Endothelial cell of umbilical vein (primary cell): ENCODE data around the gene NEAT1. TPM values are rescaled to one million over a fixed set of nuclear protein-coding genes. Genes with fewer than 3 reads are reported as not detected.

Experiments
- BruUV-seq: library from RNA; stranded (reverse); fragments of 400-500 nt; replicated peaks from 2 replicates; lab custom pipeline; 2021; lab: Mats Ljungman, UMichigan
- CTCF ChIA-PET: fragments of 300-600, 350-600 bp; sonication (Branson Sonifier 250); formaldehyde crosslinking; loops from one replicate; lab custom pipeline; 2021; ENCODE audit warnings: antibody characterized with exemption, inconsistent platforms; lab: Charles Lee
- POLR2A ChIA-PET: fragments of 300-600, 350-600 bp; sonication (Branson Sonifier 250); formaldehyde crosslinking; loops from one replicate; lab custom pipeline; 2021; ENCODE audit warnings: antibody characterized with exemption, inconsistent platforms; lab: Charles Lee
- DNase-seq: peaks from one replicate; pipeline ENCODE4 v3.0.0-alpha.2; 2011; ENCODE audit warnings: low read depth, low spot score
- FAIRE-seq: peaks from 2 replicates; lab custom pipeline; 2011; peaks lifted over from hg19 to GRCh38; lab: Jason Lieb, UNC
- H2AFZ ChIP-seq: 2 replicates; pipeline ENCODE4 v1.6.0; 2012; ENCODE audit warnings: low read depth, low read length, control low read depth, inconsistent platforms
- H3K27ac ChIP-seq: 2 replicates; pipeline ENCODE4 v1.5.1; 2011; ENCODE audit warnings: low read depth, mild to moderate bottlenecking, control low read depth, low read length, moderate library complexity; ENCODE audit not compliant: insufficient read depth
- H3K27me3 ChIP-seq, 2 experiments: 2 replicates each; pipeline versions ENCODE4 v1.6.0 to v1.6.1; 2011; ENCODE audit warnings: low read length in 2 of 2, mixed read lengths in 1 of 2; ENCODE audit not compliant: control insufficient read depth in 2 of 2, insufficient read depth in 2 of 2
- H3K36me3 ChIP-seq, 2 experiments: 2 replicates in 1 of 2; 3 replicates in 1 of 2; pipeline ENCODE4 v1.5.1; 2011; ENCODE audit warnings: low read length in 2 of 2, mild to moderate bottlenecking in 1 of 2, moderate library complexity in 1 of 2; ENCODE audit not compliant: control insufficient read depth in 2 of 2, insufficient read depth in 2 of 2; ENCODE audit errors: extremely low read depth in 1 of 2
- H3K4me1 ChIP-seq: 3 replicates; pipeline ENCODE4 v1.5.1; 2011; ENCODE audit warnings: mild to moderate bottlenecking, low read length; ENCODE audit not compliant: control insufficient read depth, insufficient read depth; ENCODE audit errors: extremely low read depth
- H3K4me2 ChIP-seq: 2 replicates; pipeline ENCODE4 v1.6.1; 2011; ENCODE audit warnings: low read length, control low read depth, mixed read lengths; ENCODE audit not compliant: insufficient read depth
- H3K4me3 ChIP-seq, 3 experiments: fragments of 200-600 bp in 1 of 3; sonication (generic), shearing (Covaris generic) in 1 of 3; replicated peaks in 1 of 3; 2 replicates each; pipeline ENCODE4 v1.5.1; 2011 to 2016; ENCODE audit warnings: control low read depth in 3 of 3, low read length in 3 of 3, mild to moderate bottlenecking in 2 of 3, inconsistent platforms in 1 of 3, low read depth in 1 of 3, moderate library complexity in 1 of 3; ENCODE audit not compliant: insufficient read depth in 1 of 3
- H3K79me2 ChIP-seq: 2 replicates; pipeline ENCODE4 v1.6.0; 2012; ENCODE audit warnings: low read length, inconsistent platforms; ENCODE audit not compliant: control insufficient read depth, insufficient read depth
- H3K9ac ChIP-seq: replicated peaks from 2 replicates; pipeline ENCODE3; 2011; ENCODE audit warnings: low read length, control low read depth; ENCODE audit not compliant: insufficient read depth; ENCODE audit errors: extremely low read depth
- H3K9me1 ChIP-seq: replicated peaks from 3 replicates; pipeline ENCODE4 v1.6.0; 2011; ENCODE audit warnings: mild to moderate bottlenecking, low read length; ENCODE audit not compliant: control insufficient read depth, insufficient read depth; ENCODE audit errors: extremely low read depth
- H3K9me3 ChIP-seq: replicated peaks from 2 replicates; pipeline ENCODE4 v1.5.1; 2012; ENCODE audit warnings: low read length, inconsistent platforms; ENCODE audit not compliant: control insufficient read depth, insufficient read depth
- H4K20me1 ChIP-seq: replicated peaks from 2 replicates; pipeline ENCODE3; 2011; ENCODE audit warnings: mild to moderate bottlenecking, low read length; ENCODE audit not compliant: control insufficient read depth, insufficient read depth; ENCODE audit errors: extremely low read depth
- EZH2 ChIP-seq: IDR thresholded peaks from 2 replicates; pipeline ENCODE4 v1.6.1; 2012; ENCODE audit warnings: borderline replicate concordance, low read depth, mild to moderate bottlenecking, moderate library complexity, low read length, inconsistent platforms; ENCODE audit not compliant: severe bottlenecking
- JUN ChIP-seq: IDR thresholded peaks from 2 replicates; pipeline ENCODE4 v1.6.1; 2011; ENCODE audit warnings: borderline replicate concordance, low read depth; ENCODE audit not compliant: insufficient read length, insufficient read depth
- POLR2AphosphoS5 ChIP-seq: IDR thresholded peaks from 2 replicates; pipeline ENCODE4 v1.6.1; 2012; ENCODE audit warnings: low read depth, mild to moderate bottlenecking, control low read depth, low read length, moderate library complexity; ENCODE audit not compliant: insufficient read depth
- dilution Hi-C: fragments of 300-500 bp; cut with MboI; formaldehyde crosslinking; loops from one replicate; pipeline ENCODE4 v1.15.0; 2019; ENCODE audit warnings: low sequenced_read_pairs; ENCODE audit not compliant: extremely low pct_ligation_motif_present
- intact Hi-C: fragments of 100-400 bp; cut with micrococcal nuclease; formaldehyde crosslinking; loops from one replicate; pipeline ENCODE4 v1.10.0; 2022
- polyA plus RNA-seq, 4 experiments: library from polyadenylated mRNA; depleted of rRNA in 3 of 4; stranded (reverse) in 3 of 4; unstranded in 1 of 4; fragments of >200 nt; gene quantifications; 2 replicates each; pipeline versions ENCODE4 v1.2.1 to v1.2.3, GENCODE V29; 2011 to 2012; ENCODE audit warnings: missing spikeins in 1 of 4
- total RNA-seq: library from RNA; stranded (reverse); gene quantifications from 2 replicates; pipeline ENCODE4 v1.2.3, GENCODE V29; 2021

The NEAT1 gene
- total and polyA plus RNA-seq, 2 donors (not counting 3 experiments of a cell fraction or from before 2014, with no cell fraction given), result 34.4 to 957 TPM

DNA sequence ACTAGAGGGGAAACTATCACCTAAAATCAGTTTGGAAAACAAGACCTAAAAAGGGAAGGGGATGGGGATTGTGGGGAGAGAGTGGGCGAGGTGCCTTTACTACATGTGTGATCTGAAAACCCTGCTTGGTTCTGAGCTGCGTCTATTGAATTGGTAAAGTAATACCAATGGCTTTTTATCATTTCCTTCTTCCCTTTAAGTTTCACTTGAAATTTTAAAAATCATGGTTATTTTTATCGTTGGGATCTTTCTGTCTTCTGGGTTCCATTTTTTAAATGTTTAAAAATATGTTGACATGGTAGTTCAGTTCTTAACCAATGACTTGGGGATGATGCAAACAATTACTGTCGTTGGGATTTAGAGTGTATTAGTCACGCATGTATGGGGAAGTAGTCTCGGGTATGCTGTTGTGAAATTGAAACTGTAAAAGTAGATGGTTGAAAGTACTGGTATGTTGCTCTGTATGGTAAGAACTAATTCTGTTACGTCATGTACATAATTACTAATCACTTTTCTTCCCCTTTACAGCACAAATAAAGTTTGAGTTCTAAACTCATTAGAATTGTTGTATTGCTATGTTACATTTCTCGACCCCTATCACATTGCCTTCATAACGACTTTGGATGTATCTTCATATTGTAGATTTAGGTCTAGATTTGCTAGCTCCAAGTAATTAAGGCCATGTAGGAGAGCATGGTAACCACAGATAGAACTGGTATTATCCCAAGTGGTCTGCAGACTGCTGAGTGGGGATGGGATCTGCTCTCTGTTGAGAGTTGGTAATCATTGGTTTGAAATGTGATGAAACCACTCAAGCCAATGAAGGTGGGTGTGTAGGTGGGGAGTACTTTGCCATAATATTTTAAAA, 3.6 kb downstream of the NEAT1 start:
- no peaks in the 10 kb centered on the region for H3K9me3 ChIP-seq
- peak; percentile 73 for TF ChIP-seq POLR2AphosphoS5
- peak; percentile 46 for TF ChIP-seq JUN
- TF ChIP-seq EZH2, result no peak
- no peaks in the 10 kb centered on the region for H3K27me3 ChIP-seq
- H3K36me3 ChIP-seq, result peaks cover 4 to 8% of the 10 kb centered on the region in 2 experiments
- dilution Hi-C loops (no loop called here), intact Hi-C loops (no loop called here)
- H3K27ac ChIP-seq, result peak overlapping the region; percentile 99
- peak overlapping the region; percentile 52 to 95 (median 67) for H3K4me3 ChIP-seq
- DNase-seq, result peak; percentile 70
- H3K79me2 ChIP-seq, result peaks cover 92% of the 10 kb centered on the region
- CTCF ChIA-PET, result interaction anchor here (1.2 kb wide), 1 partner anchor 10 kb away, joined by 3 read pairs; no protein-coding TSS in a partner anchor
- H3K4me2 ChIP-seq, result peak overlapping the region; percentile 91
- POLR2A ChIA-PET, result interaction anchor here (0.6 to 3.9 kb wide), 3 partner anchors 11 to 82 kb away, joined by 3 to 19 read pairs (median 5); partner anchors contain the start of gene MALAT1
- BruUV-seq, result no TSS peak
- H3K4me1 ChIP-seq, result peaks cover 44% of the 10 kb centered on the region
- FAIRE-seq, result no peak
- H4K20me1 ChIP-seq, result peaks cover 5% of the 10 kb centered on the region
- H3K9me1 ChIP-seq, result no peaks in the 10 kb centered on the region
- H3K9ac ChIP-seq, result peak overlapping the region; percentile 98
- no peak overlapping the region for H2AFZ ChIP-seq
